HepG2 (cell line): Measurements from ENCODE around the gene TCF25. TPM values are rescaled to one million over a fixed set of nuclear protein-coding genes. Genes with fewer than 3 reads are reported as not detected.

Source experiments
- GTF2F1 ChIP-seq: fragments of 150-350 bp; IDR thresholded peaks from 2 replicates; pipeline ENCODE4 v1.6.1; 2014; ENCODE audit warnings: low read length
- HDAC2 ChIP-seq: sonication (generic); formaldehyde crosslinking; IDR thresholded peaks from 2 replicates; pipeline ENCODE4 v1.4.0; 2020; ENCODE audit warnings: missing genetic modification reagents
- MBD4 ChIP-seq: IDR thresholded peaks from 2 replicates; pipeline ENCODE4 v1.6.1; 2012; ENCODE audit warnings: low read length, inconsistent platforms, borderline replicate concordance
- MED13 ChIP-seq: sonication (generic); formaldehyde crosslinking; IDR thresholded peaks from 2 replicates; pipeline ENCODE4 v1.5.0; 2020; ENCODE audit warnings: missing genetic modification reagents
- MIER2 ChIP-seq: IDR thresholded peaks from 2 replicates; pipeline ENCODE4 v1.6.1; 2016; ENCODE audit warnings: missing biosample characterization, missing genetic modification reagents
- NCOA1 ChIP-seq: sonication (generic); formaldehyde crosslinking; IDR thresholded peaks from 2 replicates; pipeline ENCODE4 v1.9.0; 2021; ENCODE audit warnings: missing genetic modification reagents
- NFRKB ChIP-seq: fragments of 450-650 bp; IDR thresholded peaks from 2 replicates; pipeline ENCODE4 v1.6.1; 2017
- TAF15 ChIP-seq: fragments of 200-400 bp; formaldehyde crosslinking; IDR thresholded peaks from one replicate; pipeline ENCODE4 v1.6.1; 2018; ENCODE audit warnings: mild to moderate bottlenecking, low read depth, low read length; ENCODE audit not compliant: poor library complexity, severe bottlenecking
- ZNF326 ChIP-seq: sonication (generic); formaldehyde crosslinking; IDR thresholded peaks from 2 replicates; pipeline ENCODE4 v1.4.0; 2020; ENCODE audit warnings: missing genetic modification reagents, borderline replicate concordance
- ZNF33B ChIP-seq: sonication (generic); formaldehyde crosslinking; IDR thresholded peaks from 2 replicates; pipeline ENCODE4 v1.5.1; 2020; ENCODE audit warnings: mild to moderate bottlenecking, missing genetic modification reagents
- ZNF780A ChIP-seq: sonication (generic); formaldehyde crosslinking; IDR thresholded peaks from 2 replicates; pipeline ENCODE4 v1.8.0; 2022; ENCODE audit warnings: mild to moderate bottlenecking, missing genetic modification reagents, moderate library complexity
- polyA plus RNA-seq, 8 experiments: library from polyadenylated mRNA; depleted of rRNA in 3 of 8; stranded (reverse) in 7 of 8; unstranded in 1 of 8; fragments of >200 nt; fragmentation: Illumina TruSeq in 4 of 8; extraction: Trizol in 4 of 8; gene quantifications; 2 replicates each; pipeline versions ENCODE4 v1.2.1 to v1.2.3, GENCODE V29; 2011 to 2016; ENCODE audit warnings: low read depth in 4 of 8, missing spikeins in 1 of 8, mixed read lengths in 1 of 8; ENCODE audit not compliant: insufficient read depth in 1 of 8
- total RNA-seq, 5 experiments: library from RNA; depleted of rRNA; stranded (reverse); fragments of >200 nt; fragmentation: Illumina TruSeq; extraction: Trizol; gene quantifications; 2 replicates each; pipeline ENCODE4 v1.2.3, GENCODE V29; 2016; ENCODE audit warnings: low read depth in 1 of 5
- TF ChIP-seq, protein P1 (sequence below): sonication (generic); formaldehyde crosslinking; IDR thresholded peaks from 2 replicates; pipeline ENCODE4 v1.5.1; 2020; ENCODE audit warnings: missing genetic modification reagents, mild to moderate bottlenecking, borderline replicate concordance
- TF ChIP-seq, protein P2 (sequence below): sonication (generic); formaldehyde crosslinking; IDR thresholded peaks from 2 replicates; pipeline ENCODE4 v1.9.0; 2021; ENCODE audit warnings: missing genetic modification reagents, mild to moderate bottlenecking, borderline replicate concordance
- TF ChIP-seq, protein P3 (sequence below): sonication (generic); formaldehyde crosslinking; IDR thresholded peaks from 2 replicates; pipeline ENCODE4 v1.5.0; 2020; ENCODE audit warnings: mild to moderate bottlenecking, missing genetic modification reagents
- TF ChIP-seq, protein P4 (sequence below): sonication (generic); formaldehyde crosslinking; IDR thresholded peaks from 2 replicates; pipeline ENCODE4 v1.4.0; 2020; ENCODE audit warnings: missing genetic modification reagents

The TCF25 gene
- total and polyA plus RNA-seq, 2 of the 13 experiments (the other 11 are each of a cell fraction or from before 2014, with no cell fraction given), result 138 to 206 TPM

DNA sequence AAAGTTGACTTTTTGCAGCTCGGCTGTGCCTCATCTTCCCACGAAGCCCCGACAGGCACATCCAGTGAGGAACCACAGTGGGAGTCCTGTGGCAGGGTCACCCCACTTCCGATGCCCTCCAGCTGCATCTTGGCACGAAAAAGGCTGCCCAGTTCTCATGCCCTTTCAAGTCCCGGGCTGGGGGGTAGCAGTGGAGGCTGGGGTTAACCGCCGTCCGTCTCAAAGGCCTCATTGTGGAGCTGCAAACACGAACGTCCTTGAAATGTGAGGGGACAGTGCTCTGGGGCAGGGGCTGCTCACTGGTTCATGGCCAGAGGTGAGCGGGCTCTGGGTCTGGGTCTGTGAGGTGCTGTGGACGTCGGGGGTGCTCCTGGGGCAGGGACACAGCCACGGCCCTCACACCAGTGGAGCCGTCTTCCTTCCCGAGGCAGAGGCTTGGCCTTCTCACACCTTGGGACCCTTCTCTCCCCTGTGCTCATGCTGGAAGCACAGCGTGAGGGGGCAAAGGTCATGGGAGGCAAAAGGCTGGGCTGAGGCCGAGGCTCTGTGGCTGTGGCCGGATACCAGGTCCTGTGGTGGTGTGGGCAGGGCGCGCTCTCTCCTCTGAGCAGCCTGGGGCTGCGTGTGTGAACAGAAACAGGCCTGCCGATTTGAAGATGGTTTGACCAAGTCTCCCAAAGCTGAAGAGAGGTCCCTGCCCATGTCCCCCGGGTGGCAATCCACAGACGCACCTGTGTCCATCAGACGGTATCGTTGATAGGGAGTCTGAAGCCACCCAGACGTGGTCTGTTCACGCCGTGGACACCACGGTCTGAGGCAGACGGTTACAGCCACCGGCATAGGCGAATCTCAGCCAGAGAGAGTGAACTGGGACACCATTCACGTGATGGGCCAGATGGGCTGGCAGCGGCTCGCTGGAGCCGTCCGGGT lies 42.2 kb downstream of the TCF25 start (continued):
- TF ChIP-seq ZNF326 (no peak), ZNF33B (CRISPR knock-in tag) (peak; percentile 93), MIER2 (CRISPR knock-in tag) (0 out of 2 replicates have a peak, but pooled peaks have one; percentile 9), NFRKB (no peak), GTF2F1 (no peak), NCOA1 (CRISPR knock-in tag) (no peak), MBD4 (no peak), TAF15 (no peak), HDAC2 (CRISPR knock-in tag) (peak; percentile 72), ZNF780A (no peak; the same call in 1 of the 2 replicates), MED13 (peak; percentile 69; the same call in 1 of the 2 replicates)
- TF ChIP-seq, protein P1, sequence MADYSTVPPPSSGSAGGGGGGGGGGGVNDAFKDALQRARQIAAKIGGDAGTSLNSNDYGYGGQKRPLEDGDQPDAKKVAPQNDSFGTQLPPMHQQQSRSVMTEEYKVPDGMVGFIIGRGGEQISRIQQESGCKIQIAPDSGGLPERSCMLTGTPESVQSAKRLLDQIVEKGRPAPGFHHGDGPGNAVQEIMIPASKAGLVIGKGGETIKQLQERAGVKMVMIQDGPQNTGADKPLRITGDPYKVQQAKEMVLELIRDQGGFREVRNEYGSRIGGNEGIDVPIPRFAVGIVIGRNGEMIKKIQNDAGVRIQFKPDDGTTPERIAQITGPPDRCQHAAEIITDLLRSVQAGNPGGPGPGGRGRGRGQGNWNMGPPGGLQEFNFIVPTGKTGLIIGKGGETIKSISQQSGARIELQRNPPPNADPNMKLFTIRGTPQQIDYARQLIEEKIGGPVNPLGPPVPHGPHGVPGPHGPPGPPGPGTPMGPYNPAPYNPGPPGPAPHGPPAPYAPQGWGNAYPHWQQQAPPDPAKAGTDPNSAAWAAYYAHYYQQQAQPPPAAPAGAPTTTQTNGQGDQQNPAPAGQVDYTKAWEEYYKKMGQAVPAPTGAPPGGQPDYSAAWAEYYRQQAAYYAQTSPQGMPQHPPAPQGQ (CRISPR knock-in tag), result peak; percentile 53; the same call in 1 of the 2 replicates
- TF ChIP-seq, protein P2, sequence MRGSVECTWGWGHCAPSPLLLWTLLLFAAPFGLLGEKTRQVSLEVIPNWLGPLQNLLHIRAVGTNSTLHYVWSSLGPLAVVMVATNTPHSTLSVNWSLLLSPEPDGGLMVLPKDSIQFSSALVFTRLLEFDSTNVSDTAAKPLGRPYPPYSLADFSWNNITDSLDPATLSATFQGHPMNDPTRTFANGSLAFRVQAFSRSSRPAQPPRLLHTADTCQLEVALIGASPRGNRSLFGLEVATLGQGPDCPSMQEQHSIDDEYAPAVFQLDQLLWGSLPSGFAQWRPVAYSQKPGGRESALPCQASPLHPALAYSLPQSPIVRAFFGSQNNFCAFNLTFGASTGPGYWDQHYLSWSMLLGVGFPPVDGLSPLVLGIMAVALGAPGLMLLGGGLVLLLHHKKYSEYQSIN (CRISPR knock-in tag), result no peak
- TF ChIP-seq, protein P3, sequence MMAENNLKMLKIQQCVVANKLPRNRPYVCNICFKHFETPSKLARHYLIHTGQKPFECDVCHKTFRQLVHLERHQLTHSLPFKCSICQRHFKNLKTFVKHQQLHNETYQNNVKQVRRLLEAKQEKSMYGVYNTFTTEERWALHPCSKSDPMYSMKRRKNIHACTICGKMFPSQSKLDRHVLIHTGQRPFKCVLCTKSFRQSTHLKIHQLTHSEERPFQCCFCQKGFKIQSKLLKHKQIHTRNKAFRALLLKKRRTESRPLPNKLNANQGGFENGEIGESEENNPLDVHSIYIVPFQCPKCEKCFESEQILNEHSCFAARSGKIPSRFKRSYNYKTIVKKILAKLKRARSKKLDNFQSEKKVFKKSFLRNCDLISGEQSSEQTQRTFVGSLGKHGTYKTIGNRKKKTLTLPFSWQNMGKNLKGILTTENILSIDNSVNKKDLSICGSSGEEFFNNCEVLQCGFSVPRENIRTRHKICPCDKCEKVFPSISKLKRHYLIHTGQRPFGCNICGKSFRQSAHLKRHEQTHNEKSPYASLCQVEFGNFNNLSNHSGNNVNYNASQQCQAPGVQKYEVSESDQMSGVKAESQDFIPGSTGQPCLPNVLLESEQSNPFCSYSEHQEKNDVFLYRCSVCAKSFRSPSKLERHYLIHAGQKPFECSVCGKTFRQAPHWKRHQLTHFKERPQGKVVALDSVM (CRISPR knock-in tag), result peak; percentile 97
- TF ChIP-seq, protein P4, sequence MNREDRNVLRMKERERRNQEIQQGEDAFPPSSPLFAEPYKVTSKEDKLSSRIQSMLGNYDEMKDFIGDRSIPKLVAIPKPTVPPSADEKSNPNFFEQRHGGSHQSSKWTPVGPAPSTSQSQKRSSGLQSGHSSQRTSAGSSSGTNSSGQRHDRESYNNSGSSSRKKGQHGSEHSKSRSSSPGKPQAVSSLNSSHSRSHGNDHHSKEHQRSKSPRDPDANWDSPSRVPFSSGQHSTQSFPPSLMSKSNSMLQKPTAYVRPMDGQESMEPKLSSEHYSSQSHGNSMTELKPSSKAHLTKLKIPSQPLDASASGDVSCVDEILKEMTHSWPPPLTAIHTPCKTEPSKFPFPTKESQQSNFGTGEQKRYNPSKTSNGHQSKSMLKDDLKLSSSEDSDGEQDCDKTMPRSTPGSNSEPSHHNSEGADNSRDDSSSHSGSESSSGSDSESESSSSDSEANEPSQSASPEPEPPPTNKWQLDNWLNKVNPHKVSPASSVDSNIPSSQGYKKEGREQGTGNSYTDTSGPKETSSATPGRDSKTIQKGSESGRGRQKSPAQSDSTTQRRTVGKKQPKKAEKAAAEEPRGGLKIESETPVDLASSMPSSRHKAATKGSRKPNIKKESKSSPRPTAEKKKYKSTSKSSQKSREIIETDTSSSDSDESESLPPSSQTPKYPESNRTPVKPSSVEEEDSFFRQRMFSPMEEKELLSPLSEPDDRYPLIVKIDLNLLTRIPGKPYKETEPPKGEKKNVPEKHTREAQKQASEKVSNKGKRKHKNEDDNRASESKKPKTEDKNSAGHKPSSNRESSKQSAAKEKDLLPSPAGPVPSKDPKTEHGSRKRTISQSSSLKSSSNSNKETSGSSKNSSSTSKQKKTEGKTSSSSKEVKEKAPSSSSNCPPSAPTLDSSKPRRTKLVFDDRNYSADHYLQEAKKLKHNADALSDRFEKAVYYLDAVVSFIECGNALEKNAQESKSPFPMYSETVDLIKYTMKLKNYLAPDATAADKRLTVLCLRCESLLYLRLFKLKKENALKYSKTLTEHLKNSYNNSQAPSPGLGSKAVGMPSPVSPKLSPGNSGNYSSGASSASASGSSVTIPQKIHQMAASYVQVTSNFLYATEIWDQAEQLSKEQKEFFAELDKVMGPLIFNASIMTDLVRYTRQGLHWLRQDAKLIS (CRISPR knock-in tag), result peak; percentile 60; the same call in 1 of the 2 replicates
